Left renal pelvis (tissue), 4 donors: ENCODE data around the gene FOXO1. TPM values are rescaled to one million over a fixed set of nuclear protein-coding genes. Genes with fewer than 3 reads are reported as not detected.
A peak's percentile ranks its signal among the peaks of the same experiment; 100 is the strongest.

ENCODE experiments used
- DNase-seq, 4 donors: peaks; one replicate each; pipeline ENCODE4 v3.0.0-alpha.2; 2013; ENCODE audit warnings: low read depth in 4 of 4, low spot score in 3 of 4
- polyA plus RNA-seq, 4 donors: library from polyadenylated mRNA; unstranded; fragments of 120-200 nt; gene quantifications; one replicate each; pipeline ENCODE4 v1.2.1, GENCODE V29; 2013; ENCODE audit not compliant: insufficient read length in 4 of 4

The FOXO1 gene
- polyA plus RNA-seq, 4 donors: 11.7 to 21.0 (median 16.3) TPM

DNA sequence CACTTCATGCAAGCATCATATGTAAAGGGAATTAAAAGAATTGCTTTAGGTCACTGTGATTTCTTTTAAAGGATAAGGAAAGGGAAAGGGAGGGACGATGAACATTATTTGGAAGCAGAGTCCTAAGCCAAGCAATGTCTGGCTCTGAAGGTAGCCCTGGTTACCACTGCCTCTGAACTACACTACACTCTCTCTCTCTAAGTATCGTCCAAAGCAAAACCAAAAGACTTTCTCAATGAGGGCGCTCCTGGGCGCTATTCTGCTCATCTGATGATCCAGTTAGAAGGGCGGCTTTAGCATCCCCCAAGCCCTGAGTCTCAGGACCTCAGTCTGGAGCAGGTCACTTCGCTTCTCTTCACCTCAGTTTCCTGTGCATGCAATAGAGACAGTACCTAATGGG lies 26.2 kb downstream of the FOXO1 start:
- DNase-seq: no peak

DNA sequence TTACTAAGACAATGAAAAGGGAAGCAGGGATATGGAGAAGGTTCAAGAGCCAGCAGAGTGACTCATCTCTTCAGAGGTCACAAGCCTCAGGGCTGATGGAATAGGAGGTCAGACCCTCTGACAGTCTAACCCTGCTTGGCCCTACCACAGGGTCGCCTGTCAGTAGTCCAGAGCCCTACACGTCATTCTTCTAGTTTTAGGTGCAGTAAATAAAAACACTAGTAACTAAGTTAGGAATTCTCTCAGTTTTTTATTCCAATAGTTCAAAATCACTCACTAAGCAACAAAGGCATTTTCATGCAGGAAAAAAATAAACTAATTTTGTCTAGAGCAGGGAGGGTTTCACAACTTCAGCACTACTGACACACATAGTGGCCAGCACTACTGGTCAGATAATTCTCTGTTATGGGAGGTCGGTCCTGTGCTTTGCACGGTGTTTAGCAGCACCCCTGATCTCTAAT lies 27.2 kb downstream of the FOXO1 start:
- DNase-seq: no peak

DNA sequence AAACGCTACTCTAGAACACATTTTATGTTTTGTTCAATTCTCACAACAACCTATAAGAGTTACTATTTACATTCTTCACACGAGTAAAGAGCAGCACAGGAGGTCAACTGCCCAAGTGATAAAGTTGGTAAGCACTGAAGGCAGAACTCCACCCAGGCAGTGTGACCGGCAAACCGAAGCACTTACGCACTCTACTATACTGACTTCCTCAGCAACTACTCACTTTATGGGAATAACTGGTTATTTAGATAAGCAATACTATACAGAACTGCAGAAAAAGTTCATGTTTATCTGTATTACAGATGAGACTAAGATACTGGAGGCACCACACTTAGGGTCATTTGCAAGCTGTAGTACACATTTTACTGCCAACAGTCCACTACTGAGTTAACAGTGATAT lies 28.8 kb downstream of the FOXO1 start:
- no peak for DNase-seq

DNA sequence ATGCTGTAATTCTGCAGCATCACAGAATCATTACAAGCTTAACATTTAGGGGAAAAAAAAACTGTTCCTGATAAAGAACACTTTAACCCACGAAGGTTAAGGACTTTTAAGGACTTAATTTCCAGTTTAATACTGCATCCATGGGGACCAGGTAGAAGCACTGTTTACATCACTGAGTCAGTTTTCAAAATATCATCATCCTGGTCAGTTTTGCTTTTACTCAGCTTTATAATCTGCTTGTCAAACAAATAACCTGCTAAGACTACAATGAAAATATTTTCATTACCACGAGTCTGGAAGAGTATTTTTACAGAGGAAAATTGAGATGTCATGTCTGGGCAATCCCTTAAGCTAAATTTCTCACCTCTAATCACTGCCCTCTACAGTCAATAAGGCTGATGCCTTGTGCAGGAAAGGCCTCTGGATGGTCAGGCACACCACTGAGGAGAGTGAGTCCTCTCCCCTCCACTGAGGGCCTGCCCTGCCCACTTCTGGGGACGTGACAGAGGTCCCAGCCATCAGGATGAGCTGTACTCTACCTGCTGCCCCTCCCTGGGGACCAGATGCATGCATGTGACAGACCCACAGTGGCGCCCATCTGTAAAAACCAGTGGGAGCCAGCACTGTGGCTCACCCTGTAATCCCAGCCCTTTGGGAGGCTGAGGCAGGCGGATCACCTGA lies 31.0 kb downstream of the FOXO1 start:
- no peak for DNase-seq

DNA sequence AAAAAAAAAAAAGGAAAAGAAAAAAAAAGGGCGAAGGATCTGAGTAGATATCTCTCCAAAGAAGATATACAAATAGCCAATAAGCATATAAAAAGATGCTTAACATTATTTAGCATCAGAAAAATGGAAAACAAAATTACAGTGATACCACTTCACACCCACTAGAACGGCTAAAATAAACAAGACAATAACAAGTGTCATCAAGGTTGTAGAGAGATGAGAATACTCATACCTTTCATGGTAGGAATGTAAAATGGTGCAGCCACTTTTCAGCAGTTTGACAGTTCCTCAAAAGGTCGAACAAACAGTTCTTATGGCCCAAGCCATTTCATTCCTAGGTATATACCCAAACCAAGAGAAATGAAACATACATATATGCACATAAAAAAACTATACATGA lies 33.5 kb downstream of the FOXO1 start:
- no peak for DNase-seq

DNA sequence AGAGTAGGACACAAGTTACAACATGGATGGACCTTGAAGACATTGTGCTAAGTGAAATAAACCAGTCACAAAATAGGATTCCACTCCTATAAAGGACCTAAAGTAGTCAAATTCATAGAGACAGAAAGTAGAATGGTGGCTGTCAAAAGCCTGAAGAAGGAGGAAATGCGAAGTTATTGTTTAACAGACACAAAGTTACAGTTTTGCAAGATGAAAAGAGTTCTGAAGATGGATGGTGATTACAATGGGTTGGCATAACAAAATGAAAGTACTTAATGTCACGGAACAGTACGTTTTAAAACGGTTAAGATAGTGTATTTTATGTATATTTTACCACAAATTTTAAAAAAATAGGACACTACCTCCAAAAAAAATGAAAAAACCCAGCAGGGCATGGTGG lies 34.8 kb downstream of the FOXO1 start:
- DNase-seq: no peak

- no peak for DNase-seq
Observed at GRCh38 chr13:40629678-40630384, 36.6 kb downstream of the FOXO1 start.

DNA sequence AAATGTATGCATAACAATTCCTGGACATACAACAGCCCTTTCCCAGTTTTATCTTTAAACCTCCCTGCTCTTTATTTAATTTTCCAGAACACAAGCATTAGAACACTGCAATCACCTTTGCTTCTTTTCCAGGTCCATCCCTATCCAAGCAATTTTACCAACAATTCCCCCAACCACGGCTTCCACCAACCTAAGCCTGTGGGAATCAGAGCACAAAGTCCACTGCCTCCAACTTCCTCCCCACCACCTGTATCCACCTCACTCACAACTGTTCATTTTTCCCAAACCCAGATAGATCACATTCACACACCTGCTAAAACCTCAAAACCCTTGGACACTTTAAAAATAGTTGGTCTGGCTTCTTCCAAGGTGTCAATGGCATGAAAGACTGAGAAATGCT lies 39.5 kb downstream of the FOXO1 start:
- DNase-seq: no peak

DNA sequence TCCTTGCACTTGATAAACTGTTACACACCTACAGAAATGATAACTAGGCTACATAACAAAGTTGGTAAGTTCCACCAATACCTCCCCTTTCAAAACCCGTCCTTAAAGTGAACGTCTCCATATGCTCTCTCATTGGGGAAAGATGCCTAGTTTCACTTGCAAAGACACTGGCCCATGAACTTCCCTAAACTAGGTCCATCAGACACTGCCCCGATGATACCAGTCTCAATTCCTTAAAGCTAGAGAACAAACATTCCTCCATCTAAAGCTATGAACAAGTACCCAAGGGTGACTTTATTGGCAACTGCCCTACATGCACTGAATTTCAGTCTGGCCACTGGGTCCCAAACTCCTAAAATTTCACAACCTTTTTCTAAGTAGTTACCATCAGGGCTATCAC lies 39.9 kb downstream of the FOXO1 start:
- DNase-seq: no peak

DNA sequence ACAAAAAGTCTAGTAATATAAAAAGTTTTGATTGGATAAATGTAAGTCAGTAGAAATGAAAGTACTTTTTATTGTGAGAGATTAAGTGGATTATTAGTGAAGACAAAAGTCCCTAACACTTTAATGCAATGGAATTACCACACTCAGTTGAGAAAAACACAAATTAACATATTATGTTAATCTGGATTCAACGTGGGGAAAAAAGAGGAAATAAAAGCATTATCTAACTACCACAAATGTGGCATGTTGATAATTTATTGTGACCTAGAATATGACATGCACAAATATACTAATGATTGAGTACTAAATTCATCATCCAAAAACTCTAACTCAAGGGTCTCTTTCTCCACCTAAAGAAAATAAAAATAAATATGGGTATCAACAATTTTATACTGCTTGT lies 41.5 kb downstream of the FOXO1 start:
- DNase-seq: no peak

DNA sequence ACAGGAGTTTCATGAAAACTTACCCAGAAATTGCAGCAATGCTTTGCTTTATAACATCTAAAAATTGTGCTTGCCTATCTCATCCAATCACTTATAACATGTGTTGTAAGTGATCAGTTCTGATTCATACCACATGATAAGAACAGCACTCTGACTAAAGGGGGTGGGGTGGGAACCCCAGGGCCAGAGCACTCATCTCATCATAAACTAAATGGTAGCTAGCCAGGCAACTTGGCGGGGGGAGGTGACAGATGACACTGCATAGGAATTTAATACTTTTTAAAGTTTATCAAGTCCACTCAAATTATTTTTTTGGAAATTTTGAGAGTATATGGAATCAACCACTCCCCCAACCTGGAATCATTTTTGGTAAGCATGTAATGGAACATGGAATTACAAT lies 42.1 kb downstream of the FOXO1 start:
- DNase-seq: no peak

GRCh38 chr13:40622761-40623160 lies 43.7 kb downstream of the FOXO1 start:
- no peak for DNase-seq

DNA sequence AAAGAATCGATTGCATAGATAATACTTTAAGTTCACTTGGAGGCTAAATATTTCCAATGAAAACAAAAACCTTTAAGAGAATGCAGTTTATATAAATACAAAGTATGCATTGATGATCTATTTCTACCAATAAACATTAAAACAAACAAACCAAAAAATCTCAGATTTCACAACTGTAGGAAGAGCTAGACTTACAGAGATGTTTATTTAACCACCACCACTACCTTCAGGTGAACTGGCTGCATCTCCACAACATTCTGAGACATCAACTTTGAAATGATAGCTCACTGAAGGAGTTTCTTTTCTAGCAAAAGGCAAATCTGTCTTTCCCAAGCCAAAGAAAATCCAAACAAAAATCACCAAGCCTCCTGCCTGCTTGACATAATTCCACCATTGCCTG lies 44.2 kb downstream of the FOXO1 start:
- DNase-seq: no peak

DNA sequence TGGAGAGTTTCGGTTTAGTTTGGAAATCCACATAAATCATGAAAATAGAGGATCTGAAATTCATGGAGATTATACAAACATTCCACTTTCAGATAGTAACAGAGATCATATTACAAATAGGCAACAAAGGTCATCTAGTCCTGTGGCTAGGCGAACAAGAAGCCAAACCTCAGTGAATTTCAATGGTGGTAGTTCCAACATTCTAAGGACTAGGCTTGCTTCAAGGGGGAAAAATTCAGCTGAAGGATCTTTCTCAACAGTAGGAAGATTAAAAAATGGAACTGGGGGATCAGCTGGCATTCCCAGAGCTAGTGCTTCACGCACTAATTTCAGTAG lies 47.0 kb downstream of the FOXO1 start:
- DNase-seq: no peak

DNA sequence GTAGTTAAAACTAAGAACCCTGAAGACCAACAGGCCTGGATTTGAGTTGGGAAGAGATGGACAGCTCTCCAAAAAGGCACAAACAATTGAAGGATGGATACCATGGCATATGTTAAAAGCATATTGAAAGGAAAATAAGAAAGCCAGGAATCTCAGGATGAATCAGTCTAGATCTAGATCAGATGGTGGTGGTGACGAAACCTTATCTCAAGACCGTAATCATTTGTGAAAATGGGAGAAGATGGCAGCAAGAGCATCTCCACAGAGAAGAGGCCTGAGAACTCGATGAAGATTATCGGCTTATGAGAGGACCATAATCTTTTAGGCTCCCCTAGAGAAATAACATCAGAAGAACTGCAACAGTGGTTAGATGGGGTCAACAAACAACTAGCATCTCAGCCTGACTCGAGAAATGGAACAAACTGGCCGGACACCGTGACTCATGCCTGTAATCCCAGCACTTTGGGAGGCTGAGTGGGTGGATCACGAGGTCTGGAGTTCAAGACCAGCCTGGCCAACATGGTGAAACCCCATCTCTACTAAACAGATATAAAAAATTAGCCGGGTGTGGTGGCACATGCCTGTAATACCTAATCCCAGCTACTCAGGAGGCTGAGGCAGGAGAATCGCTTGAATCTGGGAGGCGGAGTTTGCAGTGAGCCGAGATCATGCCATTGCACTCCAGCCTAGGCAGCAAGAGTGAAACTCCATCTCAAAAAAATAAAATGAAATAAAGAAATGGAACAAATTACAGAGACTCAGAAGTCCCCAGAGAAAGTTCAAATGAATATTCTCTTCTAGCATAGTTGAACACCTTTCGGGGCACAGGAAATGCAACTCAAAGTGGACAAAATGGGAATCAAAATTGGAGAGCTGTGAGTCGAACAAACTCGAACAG lies 47.6 kb downstream of the FOXO1 start:
- DNase-seq: no peak

- DNase-seq: no peak
Observed at GRCh38 chr13:40617801-40618356, 48.6 kb downstream of the FOXO1 start.

- no peak for DNase-seq
Observed at GRCh38 chr13:40615619-40616018, 50.8 kb downstream of the FOXO1 start.

DNA sequence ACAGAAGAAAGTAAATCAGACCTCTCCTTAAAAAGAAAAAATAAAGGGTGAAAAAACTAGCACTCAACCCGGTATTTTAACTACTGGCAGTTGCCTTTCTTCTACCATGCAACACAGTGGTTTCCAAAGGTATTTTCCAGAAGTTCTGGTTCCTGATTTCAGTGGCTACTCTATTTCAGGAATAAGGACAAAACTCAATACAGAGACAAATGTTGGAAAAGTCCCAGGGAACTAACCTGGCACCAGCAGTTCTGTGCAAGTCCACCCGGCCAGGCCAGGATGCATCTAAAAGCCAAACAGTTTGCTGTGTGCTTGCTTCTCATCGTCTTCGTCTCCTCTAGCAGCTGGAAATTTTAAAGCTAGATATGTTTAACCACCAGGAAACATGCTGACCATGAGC lies 52.5 kb downstream of the FOXO1 start:
- DNase-seq: no peak

- DNase-seq: peak in 3 of 4 donors; percentile 23 to 50 (median 42)
Observed at GRCh38 chr13:40613192-40613818, 53.1 kb downstream of the FOXO1 start.

DNA sequence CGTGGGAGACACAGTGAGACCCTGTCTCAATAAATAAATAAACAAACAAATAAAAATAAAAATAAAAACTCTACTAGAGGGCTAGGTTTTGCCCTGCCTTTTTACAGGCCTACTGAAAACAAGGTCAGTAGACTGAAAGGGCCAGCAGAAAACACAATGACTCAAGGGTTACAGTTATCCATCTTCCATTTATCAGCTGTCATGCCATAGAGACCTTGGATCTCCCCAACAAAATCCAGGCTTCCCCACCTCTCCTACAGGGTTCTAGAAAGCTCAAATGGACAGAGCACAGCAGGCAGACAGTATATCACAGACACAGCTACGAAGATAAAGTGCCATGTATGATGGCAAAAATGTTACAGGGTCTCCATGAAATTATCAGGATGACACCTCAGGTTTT lies 54.4 kb downstream of the FOXO1 start:
- DNase-seq: no peak

- DNase-seq: no peak
Observed at GRCh38 chr13:40611635-40612034, 54.8 kb downstream of the FOXO1 start.
